HG02852 (cell line): Measurements from ENCODE around the gene FAAH.

ENCODE experiments used
- ATAC-seq: cut with Tn5 transposase; IDR thresholded peaks from one replicate; pipeline ENCODE4 v1.9.1; 2021; ENCODE audit warnings: mild to moderate bottlenecking, moderate library complexity; ENCODE audit not compliant: unreplicated experiment

The FAAH gene

DNA sequence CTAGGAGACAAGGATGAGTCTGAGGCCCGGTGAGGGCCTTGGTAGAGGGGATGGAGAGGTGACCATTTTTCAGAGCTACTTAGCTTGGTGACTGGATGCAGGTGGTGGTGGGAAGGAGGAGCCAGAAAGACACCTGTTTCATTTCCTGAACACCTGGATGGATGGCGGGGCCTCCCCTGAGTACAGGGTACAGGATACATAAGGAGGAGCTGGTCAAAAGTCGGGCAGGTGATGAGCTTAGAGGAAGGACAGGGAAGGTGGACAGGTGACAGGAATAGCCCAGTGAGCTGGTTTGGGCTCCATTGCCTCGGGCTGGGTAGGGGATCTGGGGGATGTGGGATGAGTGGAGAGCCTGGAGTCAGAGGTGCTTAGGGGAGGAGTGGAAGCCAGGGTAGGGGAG, 6.3 kb downstream of the FAAH start:
- ATAC-seq = no peak

DNA sequence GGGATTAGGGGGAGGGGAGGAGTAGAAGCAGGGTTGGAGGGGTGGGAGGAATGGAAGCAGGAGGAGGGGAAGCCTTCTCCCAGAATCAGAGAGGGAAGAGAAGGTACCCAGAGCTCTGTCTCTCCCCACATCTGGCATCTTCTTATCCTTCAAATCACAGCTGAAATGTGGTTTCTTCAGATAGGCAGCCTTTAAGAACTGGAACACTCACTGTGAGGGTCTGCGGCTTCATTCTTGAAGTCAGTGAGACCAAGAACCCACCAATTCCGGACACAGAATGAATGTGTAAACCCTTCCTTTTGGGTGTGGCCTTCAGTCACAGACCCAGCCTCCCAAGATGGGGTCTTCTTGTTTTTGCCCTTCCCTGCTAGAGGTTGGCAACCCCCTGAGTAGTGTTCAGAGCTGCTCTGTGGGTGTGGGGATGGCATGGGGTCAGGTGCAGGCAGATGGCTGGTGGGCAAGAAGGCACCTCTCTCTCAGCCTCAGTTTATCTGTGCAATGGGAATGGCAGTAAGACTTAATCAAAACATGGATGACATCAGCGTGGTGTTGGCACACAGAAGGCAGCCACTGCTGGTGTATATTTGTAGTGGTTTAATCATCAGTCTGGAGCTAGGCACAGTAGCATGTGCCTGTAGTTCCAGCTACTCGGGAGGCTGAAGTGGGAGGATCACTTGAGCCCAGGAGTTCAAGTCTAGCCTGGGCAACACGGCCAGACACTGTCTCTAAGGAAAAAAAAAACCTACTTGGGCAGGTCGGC, 7.2 kb downstream of the FAAH start:
- ATAC-seq = no peak

DNA sequence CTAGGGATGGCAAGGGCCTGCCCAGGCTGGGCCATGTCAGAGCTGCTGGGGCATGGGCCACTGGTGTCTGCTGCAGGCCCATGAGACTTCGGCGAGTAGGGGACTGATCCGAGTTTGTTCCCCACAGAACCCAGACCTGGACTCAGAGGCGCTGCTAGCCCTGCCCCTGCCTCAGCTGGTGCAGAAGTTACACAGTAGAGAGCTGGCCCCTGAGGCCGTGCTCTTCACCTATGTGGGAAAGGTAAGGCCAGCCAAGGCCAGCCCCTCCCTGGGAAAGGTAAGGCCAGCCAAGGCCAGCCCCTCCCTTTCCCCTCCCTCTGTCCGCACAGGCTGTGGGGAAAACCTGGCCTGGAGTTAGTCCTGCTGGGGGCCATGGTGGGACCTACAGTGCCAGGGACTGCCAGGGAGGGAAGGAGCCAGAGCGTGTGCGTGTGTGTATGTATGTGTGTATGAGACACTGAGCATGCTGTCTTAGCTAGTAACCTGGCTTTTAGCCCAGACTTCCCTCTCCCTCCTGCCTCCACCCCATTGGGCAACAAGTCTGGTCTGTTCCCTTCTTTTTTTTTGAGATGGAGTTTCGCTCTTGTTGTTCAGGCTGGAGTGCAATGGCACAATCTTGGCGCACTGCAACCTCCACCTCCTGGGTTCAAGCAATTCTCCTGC, 8.0 kb downstream of the FAAH start:
- no peak for ATAC-seq

DNA sequence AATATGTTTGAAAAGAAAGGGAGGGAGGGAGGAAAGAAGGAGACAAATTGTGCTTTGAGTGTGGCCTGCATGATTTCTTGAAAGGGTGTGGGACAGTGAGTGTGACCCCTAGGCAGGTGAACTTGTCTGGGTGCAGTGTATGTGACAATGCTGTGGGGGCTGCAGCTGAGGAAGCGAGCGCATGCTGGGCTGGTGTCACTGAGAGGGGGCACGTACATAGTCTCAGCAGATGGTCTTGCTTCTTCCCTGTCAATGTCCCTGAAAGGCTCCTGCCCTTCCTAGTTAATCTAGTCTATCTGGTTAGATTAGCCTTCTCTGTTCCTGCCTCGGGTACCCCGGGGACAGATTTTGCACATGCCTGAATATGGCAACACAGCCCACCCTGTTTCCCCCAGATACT, 9.8 kb downstream of the FAAH start:
- ATAC-seq = no peak

DNA sequence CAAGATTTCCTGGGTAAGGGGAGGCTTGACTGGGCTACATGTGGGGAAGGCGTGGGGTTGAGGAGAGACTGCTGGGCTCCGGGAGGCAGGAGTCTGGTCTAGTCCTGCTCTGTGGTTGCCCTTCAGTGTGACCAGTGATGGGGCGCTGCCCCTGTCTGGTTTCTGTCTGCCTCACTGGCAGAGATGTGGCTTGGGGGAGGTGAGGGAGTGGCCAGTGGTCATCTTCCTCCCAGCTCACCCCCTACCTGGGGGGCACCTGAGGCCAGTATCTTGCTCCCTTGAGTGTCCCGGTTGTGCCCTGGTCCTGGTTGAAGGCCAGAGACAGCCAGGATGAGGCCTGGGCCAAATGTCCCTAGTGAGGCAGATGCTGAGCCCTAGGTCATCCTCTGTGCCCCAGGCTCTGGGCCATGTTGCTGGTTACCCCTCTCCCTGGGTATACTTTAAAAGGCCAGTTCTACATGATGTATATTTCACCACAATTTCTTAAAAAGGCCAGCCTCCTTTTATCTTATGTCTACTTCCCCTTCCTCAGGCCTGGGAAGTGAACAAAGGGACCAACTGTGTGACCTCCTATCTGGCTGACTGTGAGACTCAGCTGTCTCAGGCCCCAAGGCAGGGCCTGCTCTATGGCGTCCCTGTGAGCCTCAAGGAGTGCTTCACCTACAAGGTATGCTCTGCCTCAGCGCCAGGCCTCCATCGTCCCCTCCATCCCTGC, 10.5 kb downstream of the FAAH start:
- ATAC-seq = no peak

DNA sequence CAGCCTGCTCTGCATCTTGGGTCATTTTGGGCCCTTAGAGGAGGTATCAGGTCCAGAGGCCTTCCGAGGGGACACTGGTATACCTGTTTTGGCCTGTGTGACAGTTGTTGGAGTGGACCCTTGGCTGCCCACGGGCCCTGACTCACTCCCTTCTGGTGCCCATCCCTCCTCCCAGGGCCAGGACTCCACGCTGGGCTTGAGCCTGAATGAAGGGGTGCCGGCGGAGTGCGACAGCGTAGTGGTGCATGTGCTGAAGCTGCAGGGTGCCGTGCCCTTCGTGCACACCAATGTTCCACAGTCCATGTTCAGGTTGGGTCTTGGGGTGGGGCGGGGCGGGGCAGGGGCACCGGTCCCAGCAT, 11.1 kb downstream of the FAAH start:
- ATAC-seq = no peak

DNA sequence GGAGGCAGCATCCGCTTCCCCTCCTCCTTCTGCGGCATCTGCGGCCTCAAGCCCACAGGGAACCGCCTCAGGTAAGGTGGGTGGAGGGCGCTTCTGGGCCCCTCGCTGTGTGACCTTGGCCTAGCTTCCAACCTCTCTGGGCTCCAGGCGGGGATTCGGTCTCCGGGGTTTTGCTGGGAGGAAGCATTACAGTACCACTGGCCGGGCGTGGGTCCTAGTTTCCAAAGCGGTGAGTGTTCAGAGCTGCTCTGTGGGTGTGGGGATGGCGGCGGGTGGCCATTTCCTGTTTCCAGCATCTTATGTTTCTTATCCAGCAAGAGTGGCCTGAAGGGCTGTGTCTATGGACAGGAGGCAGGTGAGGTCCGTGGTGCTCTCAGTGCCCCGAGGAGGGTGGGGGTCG, 11.6 kb downstream of the FAAH start:
- ATAC-seq = no peak

DNA sequence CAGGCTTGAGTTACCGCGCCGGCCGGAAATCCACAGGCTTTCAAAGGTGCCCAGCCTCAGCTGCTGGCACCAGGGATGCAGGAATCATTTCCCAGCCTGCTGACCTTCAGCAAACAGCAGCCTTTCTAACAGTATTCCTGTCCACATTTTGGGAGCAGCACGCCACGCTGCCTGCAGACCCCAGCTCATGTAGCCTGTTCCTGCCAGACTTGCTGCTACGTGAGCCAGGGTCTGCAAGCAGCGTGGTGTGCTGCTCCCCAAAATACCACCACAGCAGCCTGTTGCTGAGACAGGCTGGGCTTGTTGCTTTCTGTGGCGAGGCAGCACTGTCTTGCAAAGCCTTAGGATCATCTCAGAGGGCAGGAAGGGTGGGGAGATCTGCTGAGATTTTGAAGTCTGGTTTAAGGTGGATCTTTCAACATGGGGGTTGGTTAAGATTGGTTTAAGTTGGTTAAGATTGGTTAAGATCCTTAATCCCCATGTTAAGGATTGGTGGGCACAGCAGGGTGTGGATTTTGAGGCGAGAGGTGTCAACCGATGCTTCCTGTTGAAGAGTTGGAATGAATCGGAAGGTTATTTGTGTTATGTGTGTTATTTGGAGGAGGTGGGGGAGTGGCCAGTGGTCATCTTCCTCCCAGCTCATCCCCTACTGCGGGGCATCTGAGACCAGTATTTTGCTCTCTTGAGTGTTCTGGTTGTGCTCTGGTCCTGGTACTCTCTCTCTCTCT, 12.9 kb downstream of the FAAH start:
- ATAC-seq = no peak

DNA sequence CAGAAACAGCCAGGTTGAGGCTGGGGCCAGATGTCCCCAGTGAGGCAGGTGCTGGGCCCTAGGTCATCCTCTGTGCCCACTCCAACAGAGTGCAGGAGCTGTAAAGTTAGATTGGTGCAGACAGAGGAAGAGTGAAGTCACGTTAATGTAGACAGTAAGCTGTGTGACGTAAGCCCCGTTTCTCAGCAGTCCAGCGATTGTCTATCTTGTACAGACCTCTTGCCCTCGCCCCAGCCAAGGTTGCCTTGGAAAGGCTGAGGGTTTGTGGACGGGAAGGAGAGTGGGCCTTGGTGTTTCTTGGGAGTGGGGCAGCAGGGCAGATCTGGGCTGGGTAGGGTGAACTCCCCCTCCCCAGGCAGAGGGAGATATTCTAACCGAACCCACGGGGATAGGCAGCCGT, 13.5 kb downstream of the FAAH start:
- no peak for ATAC-seq

DNA sequence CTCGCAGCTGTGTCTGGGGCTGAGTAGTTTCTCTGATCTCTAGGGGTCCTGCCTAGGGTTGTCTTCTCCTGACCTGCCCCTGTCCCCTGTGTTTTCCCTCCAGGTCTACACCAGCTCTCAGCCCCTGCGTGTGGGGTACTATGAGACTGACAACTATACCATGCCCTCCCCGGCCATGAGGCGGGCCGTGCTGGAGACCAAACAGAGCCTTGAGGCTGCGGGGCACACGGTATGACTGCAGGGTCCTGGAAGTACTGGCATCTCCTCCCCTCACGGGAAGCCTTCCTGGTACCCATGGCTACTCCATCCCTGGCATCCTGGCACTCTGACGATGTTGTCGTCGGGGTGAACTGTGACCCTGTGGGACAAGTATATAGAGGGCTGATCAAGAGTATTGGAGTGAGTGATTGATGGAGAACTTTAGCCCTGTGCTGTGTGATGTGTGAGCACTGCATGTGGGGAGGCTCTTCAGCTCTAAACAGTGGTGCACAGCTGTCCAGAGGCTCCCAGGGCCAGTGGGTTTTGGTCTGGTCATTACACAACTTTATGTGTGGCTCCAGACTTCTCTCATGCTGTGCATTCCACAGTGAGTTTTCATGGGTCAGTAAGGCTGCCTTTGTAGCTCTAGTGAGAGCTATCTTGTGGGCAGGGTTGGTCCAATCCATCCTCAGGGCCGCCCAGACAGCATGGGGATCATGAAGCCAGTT, 14.4 kb downstream of the FAAH start:
- ATAC-seq = no peak

DNA sequence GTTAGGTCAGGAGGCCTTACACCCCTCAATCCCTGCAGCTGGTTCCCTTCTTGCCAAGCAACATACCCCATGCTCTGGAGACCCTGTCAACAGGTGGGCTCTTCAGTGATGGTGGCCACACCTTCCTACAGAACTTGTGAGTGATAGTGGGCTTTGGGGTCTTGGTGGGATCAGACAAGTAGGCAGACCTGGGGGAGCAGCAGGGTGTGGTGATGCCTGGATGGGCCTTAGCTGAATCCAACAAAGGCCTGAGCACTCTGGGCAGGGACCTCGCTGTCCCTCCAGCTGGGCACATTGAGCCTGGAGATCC, 14.9 kb downstream of the FAAH start:
- ATAC-seq = no peak

DNA sequence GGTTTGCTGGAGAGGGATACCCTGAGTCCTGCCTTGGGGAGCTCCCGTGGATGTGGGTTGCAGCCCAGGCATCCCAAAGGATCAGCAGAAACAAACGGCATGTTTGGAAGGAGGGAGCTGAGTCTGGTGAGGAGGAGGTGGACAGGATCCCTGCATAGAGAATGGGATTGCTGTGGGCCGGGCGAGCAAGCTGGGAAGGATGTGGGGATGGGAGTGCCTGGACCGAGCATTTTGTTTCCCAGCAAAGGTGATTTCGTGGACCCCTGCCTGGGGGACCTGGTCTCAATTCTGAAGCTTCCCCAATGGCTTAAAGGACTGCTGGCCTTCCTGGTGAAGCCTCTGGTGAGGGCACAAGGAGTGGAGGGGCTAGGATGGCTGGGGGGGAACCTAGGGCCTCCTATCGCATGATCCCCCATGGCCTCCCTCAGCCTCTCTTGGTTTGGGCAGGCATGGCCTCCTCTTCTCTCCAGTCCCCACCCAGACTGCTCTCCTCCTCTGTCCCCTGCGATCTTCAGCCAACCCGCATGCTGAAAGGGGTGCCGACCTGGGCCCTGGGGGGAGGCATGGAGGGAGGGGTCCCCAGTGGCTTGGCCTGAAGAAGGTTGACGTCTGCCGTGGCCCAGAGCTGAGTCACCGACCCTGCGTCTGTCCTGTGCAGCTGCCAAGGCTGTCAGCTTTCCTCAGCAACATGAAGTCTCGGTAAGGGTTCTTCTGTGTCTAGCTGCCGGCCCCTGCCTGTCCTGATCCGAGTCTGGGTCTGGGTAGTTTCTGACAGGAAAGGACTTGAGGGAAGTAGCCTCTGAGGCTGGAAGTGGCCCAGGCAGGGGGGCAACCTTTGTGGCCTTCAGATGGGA, 16.3 kb downstream of the FAAH start:
- ATAC-seq = no peak

DNA sequence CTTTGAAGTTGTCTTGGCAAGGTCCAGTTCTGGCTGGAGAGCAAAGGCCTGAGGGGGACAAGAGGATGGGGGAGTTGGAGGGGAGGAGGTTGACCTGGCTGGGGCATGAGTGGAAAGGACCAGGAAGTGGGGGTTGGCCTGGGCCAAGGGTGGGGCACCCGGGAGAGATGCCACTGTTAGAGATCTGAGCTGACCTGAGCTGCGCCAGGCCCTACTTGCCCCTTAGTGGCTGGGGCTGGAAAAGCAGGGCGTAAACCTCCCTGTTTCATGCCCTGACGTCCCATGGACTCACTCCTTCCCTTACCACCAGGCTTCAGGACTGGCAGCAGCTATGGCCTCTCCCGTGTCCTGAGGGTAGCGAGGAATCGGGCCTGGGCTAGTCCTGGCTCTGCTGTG, 16.9 kb downstream of the FAAH start:
- no peak for ATAC-seq

DNA sequence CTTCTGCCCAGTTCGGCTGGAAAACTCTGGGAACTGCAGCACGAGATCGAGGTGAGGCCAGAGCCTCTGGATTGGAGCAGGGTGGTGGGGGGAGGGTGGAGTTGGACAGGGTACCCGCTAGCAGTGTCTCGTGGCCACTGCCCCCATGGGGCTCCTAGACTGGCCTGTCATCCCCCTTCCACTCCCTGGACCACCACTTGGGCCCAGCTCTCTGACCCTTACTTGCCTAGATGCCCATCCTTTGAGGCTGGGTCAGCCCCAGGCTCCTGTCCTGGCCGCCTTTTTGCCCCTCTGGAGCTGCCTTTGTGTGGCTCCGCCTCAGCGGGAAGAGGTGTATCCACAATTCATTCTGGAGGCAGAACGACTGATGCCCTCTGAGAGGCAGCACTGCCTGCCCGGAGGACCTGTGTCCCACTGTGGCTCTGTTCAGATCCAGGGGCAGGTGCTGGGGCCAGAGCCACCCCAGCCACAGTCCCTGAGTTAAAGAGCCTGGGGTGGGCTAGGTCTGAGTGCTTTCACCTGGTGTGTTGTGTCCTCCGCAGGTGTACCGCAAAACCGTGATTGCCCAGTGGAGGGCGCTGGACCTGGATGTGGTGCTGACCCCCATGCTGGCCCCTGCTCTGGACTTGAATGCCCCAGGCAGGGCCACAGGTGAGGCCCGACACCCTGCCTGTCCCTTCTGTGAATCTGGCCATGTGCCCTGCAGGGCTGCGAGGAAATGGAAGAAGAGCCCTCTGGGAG, 17.7 kb downstream of the FAAH start:
- no peak for ATAC-seq

DNA sequence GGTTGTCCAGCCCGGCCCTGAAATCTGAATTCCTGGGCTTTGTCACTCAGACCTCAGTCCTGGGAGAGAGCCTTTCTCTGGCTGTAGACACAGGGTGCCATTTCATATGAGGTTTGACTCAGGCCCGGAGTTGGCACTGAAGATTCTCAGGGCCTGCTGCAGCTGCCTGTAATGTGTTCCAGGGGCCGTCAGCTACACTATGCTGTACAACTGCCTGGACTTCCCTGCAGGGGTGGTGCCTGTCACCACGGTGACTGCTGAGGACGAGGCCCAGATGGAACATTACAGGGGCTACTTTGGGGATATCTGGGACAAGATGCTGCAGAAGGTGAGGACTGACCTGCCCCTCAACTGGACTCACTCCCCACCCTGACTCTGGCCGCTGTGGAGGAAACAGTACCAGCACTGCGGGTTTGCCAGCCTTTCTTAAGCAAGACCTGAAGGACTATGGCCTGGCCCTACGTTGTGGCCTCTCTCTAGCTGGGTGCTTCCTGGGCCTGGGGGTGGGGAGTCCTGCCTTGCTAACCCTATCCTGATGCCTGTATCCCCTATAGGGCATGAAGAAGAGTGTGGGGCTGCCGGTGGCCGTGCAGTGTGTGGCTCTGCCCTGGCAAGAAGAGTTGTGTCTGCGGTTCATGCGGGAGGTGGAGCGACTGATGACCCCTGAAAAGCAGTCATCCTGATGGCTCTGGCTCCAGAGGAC, 18.9 kb downstream of the FAAH start:
- no peak for ATAC-seq

DNA sequence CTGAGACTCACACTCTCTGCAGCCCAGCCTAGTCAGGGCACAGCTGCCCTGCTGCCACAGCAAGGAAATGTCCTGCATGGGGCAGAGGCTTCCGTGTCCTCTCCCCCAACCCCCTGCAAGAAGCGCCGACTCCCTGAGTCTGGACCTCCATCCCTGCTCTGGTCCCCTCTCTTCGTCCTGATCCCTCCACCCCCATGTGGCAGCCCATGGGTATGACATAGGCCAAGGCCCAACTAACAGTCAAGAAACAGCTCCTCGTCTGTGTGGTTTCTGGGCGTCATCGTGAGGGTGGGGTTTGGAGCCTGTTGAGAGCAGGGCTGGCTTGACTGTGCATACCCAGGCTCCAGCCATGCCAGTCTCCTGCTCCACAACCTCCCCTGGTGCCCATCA, 19.5 kb downstream of the FAAH start:
- no peak for ATAC-seq

DNA sequence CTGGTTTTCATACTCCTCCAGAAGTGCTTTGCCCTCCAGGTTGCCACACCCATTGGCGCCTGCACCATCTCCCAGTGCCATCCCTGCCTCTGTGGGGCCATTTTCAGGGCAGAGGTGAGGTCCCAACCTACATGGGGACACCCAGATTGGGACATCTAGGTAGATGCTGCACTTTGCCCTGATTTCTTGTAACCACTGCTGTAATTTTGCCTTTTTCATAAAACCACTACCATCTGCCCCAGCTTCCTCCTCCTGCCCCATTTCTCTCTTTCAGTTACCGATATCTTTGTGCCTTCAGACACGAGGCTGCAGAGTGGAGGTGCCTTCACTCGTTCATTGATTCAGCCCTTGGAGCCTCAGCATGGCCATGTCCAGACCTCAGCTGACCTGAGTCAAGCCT, 21.4 kb downstream of the FAAH start:
- no peak for ATAC-seq

DNA sequence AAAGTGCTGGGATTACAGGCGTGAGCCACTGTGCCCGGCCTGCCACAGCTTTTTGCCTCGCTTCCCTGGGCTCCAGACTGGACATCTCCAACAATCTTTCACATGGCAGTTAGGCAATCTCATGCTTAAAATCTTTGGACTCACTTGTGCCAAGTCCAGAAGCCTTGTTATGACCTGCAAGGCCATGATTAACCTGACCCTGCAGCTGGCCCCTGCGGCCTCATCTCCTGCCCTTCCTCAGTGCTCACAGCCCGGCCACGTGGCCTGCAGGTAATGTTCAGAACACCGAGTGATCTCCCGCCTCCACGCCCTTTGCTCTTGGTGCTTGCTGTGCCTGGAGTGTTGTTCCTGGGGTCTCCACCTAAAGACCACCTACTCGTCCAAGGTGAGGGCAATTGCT, 24.9 kb downstream of the FAAH start:
- ATAC-seq = no peak

DNA sequence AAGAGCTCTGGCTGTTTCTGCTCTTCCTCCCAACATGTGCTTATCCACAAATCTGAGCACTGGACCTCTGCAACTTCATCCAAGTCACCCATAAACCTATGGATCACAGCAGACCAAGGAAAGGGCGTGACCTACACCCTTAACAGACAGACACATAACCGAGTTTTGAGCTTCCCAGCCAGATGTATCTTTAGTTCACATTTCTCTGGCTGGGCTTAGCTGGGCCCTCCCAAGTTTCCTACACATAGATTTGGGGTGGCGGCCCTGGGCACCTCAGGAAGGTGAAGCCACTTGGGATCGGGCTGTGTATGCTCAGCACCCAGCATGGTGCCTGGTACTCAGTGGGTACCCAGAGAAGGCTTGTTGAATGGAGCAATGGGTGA, 26.4 kb downstream of the FAAH start:
- no peak for ATAC-seq
